ENCODE data around the gene DLX2.

GRCh38 chr2:172131713-172132555, 29.2 kb upstream of the DLX2 start:
- TF ChIP-seq CTCF (IDR thresholded peaks at IDR 0.05) (no peak), POLR2A (IDR thresholded peaks at IDR 0.05) (no peak)
